ENCODE data around the gene KDM3A.

- TF ChIP-seq CTCF (IDR thresholded peaks at IDR 0.05): no peak
- TF ChIP-seq SIN3A (IDR thresholded peaks at IDR 0.05; ENCODE audit: borderline replicate concordance, low read depth, low read length): no peak
- TF ChIP-seq USF2 (IDR thresholded peaks at IDR 0.05; ENCODE audit: borderline replicate concordance, low read depth, low read length): no peak
- no peak for TF ChIP-seq EZH2phosphoT487 (IDR thresholded peaks at IDR 0.05; ENCODE audit: borderline replicate concordance, low read depth)
- TF ChIP-seq MXI1 (IDR thresholded peaks at IDR 0.05; ENCODE audit: low read depth, low read length): no peak
- no peak for TF ChIP-seq IRF3 (IDR thresholded peaks at IDR 0.05; ENCODE audit: low read depth, low read length)
- no peak for TF ChIP-seq RFX5 (IDR thresholded peaks at IDR 0.05; ENCODE audit: low read length)
- no peak for TF ChIP-seq RXRA (IDR thresholded peaks at IDR 0.05; ENCODE audit: borderline replicate concordance, low read depth)
- TF ChIP-seq RAD21 (IDR thresholded peaks at IDR 0.05; ENCODE audit: low read length): no peak
- TF ChIP-seq, protein P1, sequence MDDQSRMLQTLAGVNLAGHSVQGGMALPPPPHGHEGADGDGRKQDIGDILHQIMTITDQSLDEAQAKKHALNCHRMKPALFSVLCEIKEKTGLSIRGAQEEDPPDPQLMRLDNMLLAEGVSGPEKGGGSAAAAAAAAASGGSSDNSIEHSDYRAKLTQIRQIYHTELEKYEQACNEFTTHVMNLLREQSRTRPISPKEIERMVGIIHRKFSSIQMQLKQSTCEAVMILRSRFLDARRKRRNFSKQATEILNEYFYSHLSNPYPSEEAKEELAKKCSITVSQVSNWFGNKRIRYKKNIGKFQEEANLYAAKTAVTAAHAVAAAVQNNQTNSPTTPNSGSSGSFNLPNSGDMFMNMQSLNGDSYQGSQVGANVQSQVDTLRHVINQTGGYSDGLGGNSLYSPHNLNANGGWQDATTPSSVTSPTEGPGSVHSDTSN (IDR thresholded peaks at IDR 0.05): no peak
Observed at GRCh38 chr2:86499326-86499725, 58.2 kb downstream of the KDM3A start.
